Stimulated activated CD4-positive, alpha-beta T cell treated with anti-CD3 and anti-CD28 coated beads, Interleukin-1b, Interleukin-23, amount 100 ng/mL, for 1 hour (primary cell): ENCODE results near the gene ASIC2.

Source experiments
- DNase-seq, 2 donors: peaks; one replicate each; pipeline ENCODE4 v3.0.0-alpha.2; 2020; ENCODE audit warnings: low read depth in 2 of 2

ASIC2 gene

GRCh38 chr17:33242375-33243124 is 50.5 kb downstream of the ASIC2 start:
- no peak for DNase-seq

- no peak for DNase-seq
Measured at GRCh38 chr17:33241390-33241789, 51.7 kb downstream of the ASIC2 start.

- no peak for DNase-seq
Measured at GRCh38 chr17:33240362-33240761, 52.7 kb downstream of the ASIC2 start.

GRCh38 chr17:33239702-33240101 is 53.4 kb downstream of the ASIC2 start:
- DNase-seq: no peak

GRCh38 chr17:33234930-33235685 is 58.0 kb downstream of the ASIC2 start:
- DNase-seq: no peak

GRCh38 chr17:33234233-33234632 is 58.9 kb downstream of the ASIC2 start:
- DNase-seq: no peak

- DNase-seq: no peak
Measured at GRCh38 chr17:33233811-33234177, 59.3 kb downstream of the ASIC2 start.

GRCh38 chr17:33229499-33229898 is 63.6 kb downstream of the ASIC2 start:
- no peak for DNase-seq

- no peak for DNase-seq
Measured at GRCh38 chr17:33229028-33229427, 64.1 kb downstream of the ASIC2 start.

- DNase-seq: no peak
Measured at GRCh38 chr17:33228548-33228947, 64.5 kb downstream of the ASIC2 start.

- no peak for DNase-seq
Measured at GRCh38 chr17:33227911-33228310, 65.2 kb downstream of the ASIC2 start.

GRCh38 chr17:33225994-33226393 is 67.1 kb downstream of the ASIC2 start:
- DNase-seq: no peak

GRCh38 chr17:33225509-33225908 is 67.6 kb downstream of the ASIC2 start:
- DNase-seq: no peak

- no peak for DNase-seq
Measured at GRCh38 chr17:33220036-33220435, 73.1 kb downstream of the ASIC2 start.

GRCh38 chr17:33218698-33219601 is 74.1 kb downstream of the ASIC2 start:
- DNase-seq: no peak

GRCh38 chr17:33217891-33218290 is 75.2 kb downstream of the ASIC2 start:
- no peak for DNase-seq

- DNase-seq: no peak
Measured at GRCh38 chr17:33214996-33215395, 78.1 kb downstream of the ASIC2 start.

GRCh38 chr17:33210285-33210684 is 82.8 kb downstream of the ASIC2 start:
- no peak for DNase-seq

- no peak for DNase-seq
Measured at GRCh38 chr17:33209671-33210070, 83.4 kb downstream of the ASIC2 start.

GRCh38 chr17:33207231-33207630 is 85.9 kb downstream of the ASIC2 start:
- no peak for DNase-seq

GRCh38 chr17:33205552-33205951 is 87.5 kb downstream of the ASIC2 start:
- DNase-seq: no peak

GRCh38 chr17:33204701-33205100 is 88.4 kb downstream of the ASIC2 start:
- DNase-seq: no peak
